WI38 (cell line): ENCODE results near the gene GPBAR1.

Source experiments
- H3K4me3 ChIP-seq: 2 replicates; pipeline ENCODE4 v1.5.1; 2011; ENCODE audit warnings: low read depth, mild to moderate bottlenecking, control low read depth, low read length
- CTCF ChIP-seq: IDR thresholded peaks from 2 replicates; pipeline ENCODE4 v1.5.1; 2012; ENCODE audit warnings: low read depth, mild to moderate bottlenecking, control low read depth, low read length

GPBAR1 gene

DNA sequence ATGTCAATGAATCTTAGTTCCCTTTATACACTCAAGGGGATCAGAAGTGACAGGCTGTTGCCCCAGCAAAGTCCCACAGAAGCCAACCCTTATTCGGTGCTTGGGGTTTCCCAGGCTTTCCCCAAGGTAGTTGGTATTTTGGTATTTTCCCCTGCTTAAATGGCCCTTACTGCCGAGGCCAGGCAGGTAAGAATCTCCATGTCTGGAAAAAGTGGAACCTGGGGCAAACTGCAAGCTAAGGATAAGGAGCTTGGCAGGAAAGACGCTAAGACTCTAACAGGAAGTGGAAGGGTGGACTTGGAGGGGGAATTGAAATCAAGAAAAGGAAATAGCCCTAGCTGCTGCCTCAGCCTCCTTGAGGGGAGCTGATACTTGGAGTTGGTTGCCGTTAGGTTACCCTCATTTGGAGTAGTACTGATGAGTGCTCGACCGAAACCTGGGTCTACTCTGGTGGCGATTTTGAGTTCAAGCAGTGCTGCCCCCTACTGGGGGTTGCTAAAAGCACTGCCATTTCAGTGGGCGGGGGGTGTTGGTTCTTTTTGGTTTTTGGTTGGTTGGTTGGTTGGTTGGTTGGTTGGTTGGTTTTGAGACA lies 3.3 kb upstream of the GPBAR1 start:
- TF ChIP-seq CTCF = peak; percentile 75
- no peak overlapping the region for H3K4me3 ChIP-seq

DNA sequence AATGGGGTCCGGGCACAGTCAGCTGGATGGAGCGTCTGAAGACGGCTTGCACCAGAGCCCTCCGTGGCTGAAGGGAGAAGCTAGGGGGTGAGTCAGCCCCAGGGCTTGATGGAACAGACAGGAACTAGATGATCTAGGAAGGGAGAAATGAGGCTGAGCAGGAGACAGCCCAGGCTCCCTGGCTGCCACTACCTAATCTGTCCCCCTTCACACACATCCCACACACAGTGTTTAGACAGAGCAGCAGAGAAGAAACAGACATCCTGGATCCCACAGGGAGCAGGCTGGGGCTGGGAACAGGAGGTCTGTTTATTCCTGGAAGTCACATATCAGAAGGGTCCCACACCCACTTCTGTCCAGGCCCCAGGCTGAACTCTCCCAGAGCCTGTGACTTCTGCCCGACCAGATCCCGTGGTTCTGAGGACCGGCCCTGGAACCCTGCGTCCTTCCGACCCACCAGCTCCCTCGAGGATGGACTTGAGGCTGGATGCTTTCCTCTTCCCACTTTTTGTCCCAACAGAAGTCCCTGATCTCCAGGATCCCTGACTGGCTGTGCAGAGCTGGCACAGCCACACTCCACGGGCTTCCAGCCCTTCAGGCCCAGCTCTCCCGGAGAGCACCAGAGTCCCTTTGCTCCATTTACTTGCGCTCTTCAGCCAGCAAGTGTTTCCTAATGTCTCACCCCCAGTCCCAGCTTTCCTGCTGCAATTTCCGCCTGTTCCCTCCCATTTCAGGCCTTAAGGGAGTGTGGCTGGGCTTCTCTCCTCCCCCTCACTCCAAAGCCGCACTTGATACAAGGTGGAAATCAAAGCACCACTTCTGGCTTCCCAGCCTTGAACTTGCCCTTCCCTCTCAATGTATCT lies 1.5 kb upstream of the GPBAR1 start:
- TF ChIP-seq CTCF = no peak
- no peak overlapping the region for H3K4me3 ChIP-seq

- no peak for TF ChIP-seq CTCF
These were observed 649 bp upstream of the GPBAR1 start for GRCh38 chr2:218260166-218260565.

DNA sequence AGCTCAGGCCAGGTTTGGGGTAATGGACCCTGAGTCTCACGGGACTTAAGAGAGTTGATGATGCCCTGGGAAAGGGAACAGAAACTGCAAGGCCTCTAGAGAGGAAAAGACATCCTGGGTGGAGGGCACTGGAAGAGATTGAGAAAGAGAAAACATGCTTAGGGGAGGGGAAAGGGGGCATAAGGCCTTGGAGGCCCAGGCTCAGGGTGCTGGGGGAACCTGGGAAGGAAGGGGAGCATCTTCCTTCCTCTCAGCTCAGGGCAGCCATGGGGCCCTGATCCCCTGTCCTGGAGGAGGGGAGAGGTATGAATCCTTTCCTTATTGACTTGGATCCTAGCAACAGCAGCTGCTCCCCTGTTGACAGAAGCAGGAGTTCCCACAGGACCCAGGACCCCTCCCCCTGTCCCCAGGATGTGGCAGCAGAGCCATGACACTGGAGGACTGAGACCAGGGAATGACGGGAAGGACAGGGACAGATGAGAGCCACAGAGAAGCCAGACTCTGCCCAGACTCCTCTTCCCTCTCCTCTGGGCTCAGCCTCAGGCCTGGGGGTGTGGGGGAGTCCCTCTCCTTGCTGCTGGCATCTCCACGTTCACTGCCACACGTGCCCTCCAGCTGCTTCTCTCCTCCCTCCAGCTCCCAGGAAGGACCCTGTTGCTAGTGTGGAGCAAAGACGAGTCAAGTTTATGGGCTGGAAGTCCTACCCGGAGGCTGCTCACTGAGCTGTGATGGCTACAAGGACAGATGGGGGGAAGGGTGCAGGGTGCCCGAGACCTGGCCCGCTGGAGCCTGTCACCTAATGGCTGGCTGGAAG lies 815 bp downstream of the GPBAR1 start:
- no peak for TF ChIP-seq CTCF
- H3K4me3 ChIP-seq = no peak overlapping the region

More at GRCh38 chr2:218260166-218260565, 649 bp upstream of the GPBAR1 start:
- H3K4me3 ChIP-seq = no peak overlapping the region

GRCh38 chr2:218262237-218262600 lies 1.4 kb downstream of the GPBAR1 start:
- TF ChIP-seq CTCF = no peak
- no peak overlapping the region for H3K4me3 ChIP-seq

- TF ChIP-seq CTCF = no peak
- H3K4me3 ChIP-seq = no peak overlapping the region
These were observed 2.1 kb downstream of the GPBAR1 start for GRCh38 chr2:218262631-218263586.
